ENCODE measurements around the gene PIKFYVE.

- TF ChIP-seq CTCF (IDR thresholded peaks at IDR 0.05 in 2 of 3, conservative IDR thresholded peaks at IDR 0.05 in 1 of 3; ENCODE audit: control insufficient read depth in 2 of 3, extremely low read depth in 1 of 3, insufficient read depth in 1 of 3, low read depth in 3 of 3, low read length in 3 of 3) (no peak), EZH2 (IDR thresholded peaks at IDR 0.05; ENCODE audit: borderline replicate concordance, control insufficient read depth, low read depth, low read length) (no peak), SP1 (IDR thresholded peaks at IDR 0.05; ENCODE audit: low read depth, low read length) (no peak), HDAC2 (IDR thresholded peaks at IDR 0.05) (no peak), SRF (IDR thresholded peaks at IDR 0.05; ENCODE audit: low read depth in 2 of 2, low read length in 2 of 2) (no peak)
Measured at GRCh38 chr2:208251098-208251497, 15.0 kb upstream of the PIKFYVE start.

Data from GM12878 (cell line).